GM19099 (cell line): Measurements from ENCODE around the gene GPSM3.

Experiments
- POLR2A ChIP-seq: IDR thresholded peaks from 3 replicates; pipeline ENCODE4 v1.6.1; 2011; ENCODE audit warnings: low read depth; ENCODE audit not compliant: insufficient read length; ENCODE audit errors: extremely low read depth

Gene GPSM3, protein sequence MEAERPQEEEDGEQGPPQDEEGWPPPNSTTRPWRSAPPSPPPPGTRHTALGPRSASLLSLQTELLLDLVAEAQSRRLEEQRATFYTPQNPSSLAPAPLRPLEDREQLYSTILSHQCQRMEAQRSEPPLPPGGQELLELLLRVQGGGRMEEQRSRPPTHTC

DNA sequence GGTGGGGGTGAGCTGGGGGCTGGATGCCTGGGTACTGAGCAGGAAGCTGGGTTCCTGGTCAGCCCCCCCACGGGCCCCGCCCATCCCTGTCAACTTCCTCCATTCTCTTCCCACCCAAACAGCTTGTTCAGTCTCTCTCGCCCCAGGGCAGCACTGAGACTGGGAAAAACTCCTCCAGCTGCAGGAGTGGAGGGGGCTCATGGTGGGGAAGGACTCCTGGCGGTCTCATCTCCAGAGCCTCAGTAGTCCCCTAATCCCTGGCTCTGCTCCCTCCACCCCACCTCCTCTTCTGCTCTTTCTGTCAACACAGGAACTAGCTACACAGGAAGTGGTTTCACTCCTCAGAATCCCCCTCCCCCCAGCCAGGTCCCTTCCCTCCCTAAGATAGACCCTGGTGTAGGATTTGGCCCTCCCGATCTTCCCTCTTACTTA, at the start of gene GPSM3:
Gene GPSM3 (minus strand): TSS at position 36 of the 432 bp plus-strand sequence. CDS start 130 bp downstream, outside the sequence.
- peak; percentile 62 for TF ChIP-seq POLR2A

DNA sequence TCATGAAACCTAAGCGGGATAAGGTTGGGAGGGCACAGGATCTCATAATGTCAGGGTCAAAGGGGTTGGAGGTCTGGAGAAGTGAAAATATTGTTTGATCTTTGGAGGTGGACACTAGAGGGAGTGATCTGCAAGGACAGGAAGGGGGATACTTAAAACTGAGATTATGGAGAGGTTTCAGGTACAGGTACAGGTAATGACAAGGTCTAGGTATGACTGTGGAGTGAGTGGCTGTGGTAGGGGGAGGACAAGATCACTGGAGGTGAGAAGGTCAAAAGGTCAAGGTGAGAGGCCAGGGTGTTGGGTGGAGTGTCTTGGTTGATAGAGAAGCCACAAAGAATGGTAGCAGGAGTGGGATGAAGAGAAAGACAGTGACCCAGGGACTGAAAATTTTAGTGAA, 48.2 kb upstream of the GPSM3 start:
- no peak for TF ChIP-seq POLR2A

DNA sequence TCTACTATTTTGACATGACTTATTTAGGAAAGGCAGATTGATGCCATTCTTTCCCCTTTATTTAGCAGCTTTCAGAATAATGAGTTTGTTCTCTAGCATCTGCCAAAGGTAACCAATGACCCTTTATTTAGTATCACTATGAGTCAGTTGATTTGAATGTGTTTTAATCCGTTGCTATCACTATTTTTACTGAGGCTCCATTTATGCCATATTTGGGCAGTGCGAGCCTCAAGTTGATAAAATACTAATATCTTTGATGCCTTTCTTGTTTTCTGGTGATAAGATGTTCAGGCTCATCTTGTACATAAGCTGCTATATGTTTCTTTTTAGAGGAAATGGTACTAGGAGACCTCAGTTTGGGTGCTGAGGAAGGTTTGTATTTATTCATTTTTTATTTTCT, 47.0 kb upstream of the GPSM3 start:
- no peak for TF ChIP-seq POLR2A

DNA sequence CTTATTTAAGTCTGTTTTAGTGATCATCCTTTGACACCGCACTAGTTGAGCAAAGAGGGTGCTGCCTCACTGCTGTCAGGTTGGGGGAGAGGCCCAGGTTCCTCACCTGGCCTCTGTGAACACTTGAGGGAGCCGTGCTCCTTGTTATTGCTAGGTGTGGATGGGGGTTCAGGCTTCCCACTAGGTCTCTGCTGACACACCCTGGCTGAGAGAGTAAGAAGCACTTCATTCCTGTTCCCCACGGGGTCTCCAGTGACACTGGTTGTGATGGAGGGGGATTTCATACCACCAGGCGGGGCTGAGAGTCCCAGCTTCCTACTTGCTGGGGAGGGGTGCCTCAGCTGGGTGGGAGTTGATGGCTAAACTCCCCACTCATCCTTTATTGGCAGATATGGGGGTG, 42.5 kb upstream of the GPSM3 start:
- TF ChIP-seq POLR2A = no peak

DNA sequence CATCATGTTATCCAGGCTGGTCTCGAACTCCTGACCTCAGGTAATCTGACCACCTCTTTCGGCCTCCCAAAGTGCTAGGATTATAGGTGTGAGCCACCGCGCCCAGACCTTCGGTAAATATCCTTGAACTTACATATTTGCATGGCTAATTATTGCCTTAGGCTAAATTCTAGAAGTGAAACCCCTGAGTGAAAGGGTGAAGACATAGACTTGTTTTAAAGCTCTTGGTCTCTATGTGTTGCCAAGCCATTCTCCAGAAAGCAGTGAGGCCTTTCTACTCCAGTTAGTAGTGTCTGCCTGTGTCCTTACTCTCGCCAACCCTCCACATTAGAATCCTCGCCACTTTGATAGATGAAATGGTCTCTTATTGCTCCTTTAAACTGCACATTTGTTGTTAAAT, 34.0 kb upstream of the GPSM3 start:
- TF ChIP-seq POLR2A = no peak

DNA sequence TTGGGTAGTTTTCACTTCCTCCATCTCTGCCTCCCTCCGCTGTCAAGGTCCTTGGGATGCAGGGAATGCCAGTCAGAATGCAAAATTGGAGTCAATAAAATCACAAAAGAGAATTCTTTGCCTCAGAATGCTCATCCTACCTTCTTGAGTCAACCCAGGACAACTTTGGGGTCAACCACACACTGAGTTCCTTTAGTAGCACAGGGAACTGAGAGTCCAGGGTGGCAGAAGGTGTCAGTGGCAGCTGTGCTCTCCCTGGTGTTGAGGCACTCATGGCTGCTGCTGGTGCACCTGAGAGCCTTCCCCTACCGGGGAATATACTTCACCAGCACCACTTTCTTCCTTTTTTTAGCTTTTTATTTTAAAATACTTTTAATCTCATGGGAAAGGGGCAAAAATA, 32.3 kb upstream of the GPSM3 start:
- no peak for TF ChIP-seq POLR2A

DNA sequence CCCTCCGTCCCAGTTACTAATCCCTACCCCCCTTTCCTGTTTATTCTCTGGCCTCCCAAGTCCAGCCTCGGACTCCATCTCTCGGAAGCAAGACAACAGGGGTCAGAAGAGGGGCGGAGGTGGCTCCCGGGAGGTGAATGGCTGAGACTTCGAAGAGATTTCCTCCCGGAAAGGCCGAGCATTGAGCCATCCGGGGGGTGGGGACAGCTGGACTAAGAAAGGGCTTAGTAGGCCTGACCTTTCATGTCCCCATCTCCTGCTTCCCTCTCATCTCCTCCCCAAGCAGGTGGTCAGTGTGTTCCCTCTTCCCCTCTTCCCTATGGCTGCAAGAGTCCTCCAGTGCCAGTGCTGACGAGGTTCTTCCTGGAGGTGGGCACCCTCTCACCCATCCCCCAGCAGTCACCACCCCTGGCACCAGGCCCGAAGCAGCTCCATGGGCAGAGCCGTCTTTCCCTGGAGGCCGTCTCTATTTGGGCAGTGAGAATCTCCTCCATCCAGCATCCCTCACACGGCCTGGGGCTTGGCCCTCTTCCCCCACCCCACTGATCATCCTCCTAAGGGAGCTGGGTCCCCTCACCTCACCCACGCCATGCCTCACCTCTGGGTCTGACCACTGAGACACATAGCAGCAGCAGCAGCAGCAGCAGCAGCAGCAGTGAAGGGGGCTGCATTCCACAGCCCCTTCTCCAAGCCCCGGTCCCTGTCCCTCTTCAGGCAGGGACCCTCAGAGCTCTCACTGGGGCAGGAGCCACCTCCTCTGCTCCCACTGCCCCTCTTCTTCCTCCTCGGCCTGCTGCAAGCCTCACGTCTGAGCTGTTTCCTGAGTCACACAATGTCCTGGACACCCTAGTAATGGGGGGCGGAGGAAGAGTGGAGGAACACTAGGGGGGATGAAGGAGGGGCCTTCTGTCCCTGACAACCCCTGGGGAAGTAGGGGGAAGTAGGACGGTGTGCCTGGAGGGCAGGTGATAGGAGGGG, 31.1 kb upstream of the GPSM3 start, which contains the start of gene NOTCH4:
Gene NOTCH4 (minus strand): TSS at position 810 of the 978 bp plus-strand sequence. CDS start 139 bp downstream, at position 671.
- TF ChIP-seq POLR2A = no peak

DNA sequence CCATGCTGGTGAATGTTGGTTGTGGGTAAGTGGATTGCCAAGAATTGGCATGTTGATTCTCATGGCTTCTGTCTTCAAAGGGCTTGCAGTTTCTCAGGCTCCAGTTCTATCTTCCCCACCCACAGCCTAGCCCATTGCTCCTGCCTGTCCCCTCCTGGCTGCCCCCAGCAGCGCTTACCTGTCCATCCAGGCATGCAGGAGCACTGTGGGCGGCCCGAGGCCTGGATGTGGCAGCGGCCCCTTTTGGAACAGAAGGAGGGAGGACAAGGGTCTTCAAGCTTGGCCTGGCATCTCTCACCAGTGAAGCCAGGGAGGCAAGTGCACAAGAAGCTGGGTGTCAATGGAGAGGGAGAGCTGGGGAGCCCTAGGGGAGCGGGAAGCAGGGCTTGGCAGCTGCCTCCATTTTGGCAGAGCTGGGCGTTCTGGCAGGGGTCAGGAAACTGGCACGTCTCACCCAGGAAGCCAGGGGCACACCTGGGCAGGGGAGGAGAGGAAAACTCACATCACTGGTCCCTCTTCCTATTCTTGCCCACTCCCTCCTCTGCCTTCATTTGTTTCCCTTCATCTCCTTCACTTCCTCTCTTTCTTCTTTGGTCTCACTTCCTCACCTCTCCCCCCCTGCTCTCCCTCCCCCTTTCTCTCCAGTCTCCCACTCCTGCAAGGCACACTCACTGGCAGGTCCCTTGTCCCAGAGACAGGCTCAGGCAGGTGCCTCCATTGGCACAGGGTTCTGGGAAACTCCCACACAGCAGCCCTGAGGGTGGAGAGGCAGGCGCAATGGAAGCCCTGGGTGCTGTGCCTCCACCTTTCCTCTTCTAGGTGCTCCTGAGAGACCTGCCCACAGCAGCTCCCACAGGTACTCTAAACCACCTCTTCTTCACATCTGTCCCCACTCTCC, 30.1 kb upstream of the GPSM3 start:
- TF ChIP-seq POLR2A = no peak

DNA sequence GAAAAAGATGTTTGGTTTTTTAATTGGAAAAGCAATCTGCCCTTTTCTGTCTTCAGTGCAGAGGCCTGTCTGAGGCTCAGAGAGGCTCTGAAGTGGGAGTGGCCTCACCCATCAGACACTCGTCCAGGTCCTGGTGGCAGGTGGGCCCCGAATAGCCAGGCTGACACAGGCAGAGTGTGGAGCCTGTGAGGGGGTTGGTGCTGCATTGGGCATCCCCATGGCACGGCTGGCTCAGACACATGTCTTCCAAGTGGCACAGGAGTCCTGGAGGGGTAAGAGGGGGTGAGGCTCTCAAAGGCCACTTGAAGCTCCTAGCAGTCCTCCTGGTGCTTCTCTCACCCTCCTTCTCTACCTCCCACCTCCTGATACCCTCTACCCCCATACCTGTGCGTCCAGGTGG, 27.6 kb upstream of the GPSM3 start:
- TF ChIP-seq POLR2A = no peak

DNA sequence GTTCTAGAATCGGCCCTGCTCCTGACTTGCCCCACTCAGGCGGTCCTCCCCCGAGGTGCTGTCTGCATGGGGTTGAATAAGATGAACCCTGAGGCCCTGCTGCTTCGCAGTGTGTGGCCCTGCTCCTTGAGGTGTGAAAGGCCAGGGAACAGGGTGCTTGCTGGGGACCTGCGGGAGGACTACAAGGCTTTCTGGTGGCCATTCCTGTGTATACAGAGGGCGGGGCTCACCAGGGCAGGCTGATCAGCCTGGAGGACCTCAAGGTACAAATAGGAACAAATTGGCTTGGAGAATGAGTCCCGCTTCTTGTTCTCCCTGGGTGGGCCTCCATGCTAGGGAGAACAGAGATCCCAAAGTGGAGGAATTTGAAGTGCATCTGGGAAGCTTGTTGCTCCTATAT, 25.7 kb upstream of the GPSM3 start:
- no peak for TF ChIP-seq POLR2A

DNA sequence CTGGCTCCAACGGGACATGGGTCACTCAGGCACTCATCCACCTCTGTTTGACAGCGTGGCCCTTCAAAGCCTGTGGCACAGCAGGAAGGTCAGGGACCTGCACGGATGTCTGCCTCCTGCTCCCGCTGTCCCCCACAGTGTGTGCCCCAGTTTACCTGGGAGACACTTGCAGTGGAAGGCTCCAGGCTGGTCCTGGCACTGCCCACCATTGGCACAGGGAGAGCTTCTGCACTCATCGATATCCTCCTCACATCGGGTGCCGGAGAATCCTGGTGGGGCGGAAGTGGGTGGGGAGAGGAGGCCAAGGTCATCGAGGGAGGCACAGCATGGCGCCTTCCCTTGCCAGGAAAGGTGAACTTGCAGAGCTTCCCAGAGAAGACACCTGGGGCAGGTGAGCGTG, 24.6 kb upstream of the GPSM3 start:
- no peak for TF ChIP-seq POLR2A

DNA sequence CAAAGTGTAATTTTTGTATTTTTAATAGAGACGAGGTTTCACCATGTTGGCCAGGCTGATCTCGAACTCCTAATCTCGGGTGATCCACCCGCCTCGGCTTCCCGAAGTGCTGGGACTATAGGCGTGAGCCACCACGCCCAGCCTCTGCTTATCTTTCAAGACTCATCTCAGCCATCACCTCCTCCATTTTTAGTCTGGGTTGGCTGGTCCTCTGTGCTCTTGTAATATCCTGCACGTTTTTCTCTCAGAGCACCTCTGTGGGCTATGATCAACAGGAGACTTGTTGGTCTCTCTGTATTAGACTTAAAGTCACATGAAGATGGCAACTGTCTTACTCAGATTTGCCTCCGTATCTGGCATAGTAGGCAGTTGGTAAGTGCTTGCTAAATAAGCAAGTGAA, 23.8 kb upstream of the GPSM3 start:
- no peak for TF ChIP-seq POLR2A

DNA sequence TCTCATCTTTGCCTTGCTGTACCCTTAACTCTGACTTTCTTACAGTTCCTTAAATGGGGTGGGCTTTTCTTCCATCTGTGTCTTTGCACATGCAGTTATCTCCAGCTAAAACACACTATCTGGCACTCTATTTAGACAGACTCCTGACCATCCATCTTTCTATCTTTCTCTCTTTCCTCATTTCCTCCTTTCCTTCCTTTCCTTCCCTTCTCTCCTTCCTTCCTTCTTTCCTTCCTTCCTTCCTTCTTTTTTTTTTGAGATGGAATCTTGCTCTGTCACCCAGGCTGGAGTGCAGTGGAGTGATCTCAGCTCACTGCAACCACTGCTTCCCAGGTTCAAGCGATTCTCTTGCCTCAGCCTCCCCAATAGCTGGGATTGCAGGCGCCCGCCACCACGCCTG, 23.2 kb upstream of the GPSM3 start:
- no peak for TF ChIP-seq POLR2A

DNA sequence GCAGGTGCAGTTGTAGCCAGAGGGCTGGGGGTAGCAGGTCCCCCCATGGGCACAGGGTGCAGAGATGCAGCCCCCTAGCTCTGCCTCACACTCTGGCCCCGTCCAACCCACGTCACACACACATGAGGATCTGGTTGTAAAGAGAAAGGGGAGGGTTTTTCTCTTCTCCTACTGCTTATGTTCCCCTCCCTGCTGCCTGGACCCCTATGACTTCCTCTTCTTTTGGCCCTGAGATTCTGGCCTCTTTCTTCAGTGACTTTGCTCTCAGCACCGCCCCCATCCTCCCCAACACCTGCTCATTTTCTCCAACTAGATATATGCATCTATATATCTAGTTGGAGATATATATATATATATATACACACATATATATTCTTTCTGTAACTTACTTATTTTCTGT, 21.7 kb upstream of the GPSM3 start:
- TF ChIP-seq POLR2A = no peak

DNA sequence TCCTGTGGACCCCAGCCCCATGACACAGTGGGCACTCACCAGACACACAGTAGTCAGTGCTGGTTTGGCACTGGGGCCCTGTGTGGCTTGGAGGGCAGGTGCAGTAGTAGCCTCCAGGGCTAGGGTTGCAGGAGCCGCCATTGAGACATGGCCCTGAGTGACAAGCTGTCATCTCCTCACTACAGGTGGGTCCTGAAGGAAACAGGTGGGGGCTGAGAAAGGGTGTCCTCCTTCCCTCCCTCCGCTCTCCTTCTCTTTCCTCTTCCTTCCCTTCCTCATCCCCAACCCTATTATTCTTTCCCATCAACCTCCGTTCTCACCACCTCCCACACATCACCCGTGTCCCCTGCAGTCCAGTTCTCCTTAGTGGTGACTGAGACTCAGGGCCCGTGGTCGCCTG, 21.2 kb upstream of the GPSM3 start:
- TF ChIP-seq POLR2A = no peak
